GM19035 (cell line): ENCODE measurements around the gene IDH2.
"Not testable (repeated sequence)": the region's sequence is repeated elsewhere in the genome, so short reads cannot be mapped to it uniquely, and the experiment has no call there.

ENCODE experiments used
- ATAC-seq: cut with Tn5 transposase; IDR thresholded peaks from one replicate; pipeline ENCODE4 v1.9.1; 2021; ENCODE audit not compliant: unreplicated experiment

Gene IDH2

GRCh38 chr15:90115783-90116182, 13.5 kb upstream of the IDH2 start:
- no peak for ATAC-seq

GRCh38 chr15:90114451-90114901, 12.2 kb upstream of the IDH2 start:
- no peak for ATAC-seq

- ATAC-seq = no peak
Observed at GRCh38 chr15:90113166-90113565, 10.9 kb upstream of the IDH2 start.

- ATAC-seq = not testable (repeated sequence)
Observed at GRCh38 chr15:90109163-90109751, 7.0 kb upstream of the IDH2 start.

- ATAC-seq = not testable (repeated sequence)
Observed at GRCh38 chr15:90108038-90108437, 5.8 kb upstream of the IDH2 start.

- ATAC-seq = no peak
Observed at GRCh38 chr15:90106522-90107117, 4.4 kb upstream of the IDH2 start.

- no peak for ATAC-seq
Observed at GRCh38 chr15:90105521-90105920, 3.3 kb upstream of the IDH2 start.

GRCh38 chr15:90104551-90104950, 2.3 kb upstream of the IDH2 start:
- ATAC-seq = no peak

GRCh38 chr15:90103701-90104329, 1.5 kb upstream of the IDH2 start:
- ATAC-seq = no peak

- peak; percentile 2 for ATAC-seq
Observed at GRCh38 chr15:90101130-90101968, 919 bp downstream of the IDH2 start.

- no peak for ATAC-seq
Observed at GRCh38 chr15:90099868-90100831, 2.1 kb downstream of the IDH2 start.

- no peak for ATAC-seq
Observed at GRCh38 chr15:90099072-90099867, 3.0 kb downstream of the IDH2 start.

GRCh38 chr15:90097475-90097874, 4.8 kb downstream of the IDH2 start:
- peak; percentile 59 for ATAC-seq

GRCh38 chr15:90095521-90095959, 6.7 kb downstream of the IDH2 start:
- no peak for ATAC-seq

GRCh38 chr15:90091156-90091931, 10.9 kb downstream of the IDH2 start:
- no peak for ATAC-seq

GRCh38 chr15:90090226-90090848, 11.9 kb downstream of the IDH2 start:
- no peak for ATAC-seq

- no peak for ATAC-seq
Observed at GRCh38 chr15:90087454-90088154, 14.7 kb downstream of the IDH2 start.

GRCh38 chr15:90086868-90087268, 15.4 kb downstream of the IDH2 start:
- ATAC-seq = no peak
